Umbilical cord (tissue), 2 donors: ENCODE measurements around the gene ORAI1. TPM values are rescaled to one million over a fixed set of nuclear protein-coding genes. Genes with fewer than 3 reads are reported as not detected.
"Not testable (repeated sequence)": the region's sequence is repeated elsewhere in the genome, so short reads cannot be mapped to it uniquely, and the experiment has no call there.

Experiments used
- DNase-seq: peaks from one replicate; pipeline ENCODE4 v3.0.0-alpha.2; 2015; ENCODE audit warnings: low spot score
- total RNA-seq: library from RNA; depleted of rRNA; stranded (reverse); fragments of >200 nt; gene quantifications from one replicate; pipeline ENCODE4 v1.2.3, GENCODE V29; 2014; ENCODE audit warnings: low replicate concordance; ENCODE audit not compliant: insufficient read depth

Gene ORAI1
- total RNA-seq, 1 donor from 2014 or later = 1.7 TPM

GRCh38 chr12:121603581-121603980 lies 22.7 kb upstream of the ORAI1 start:
- DNase-seq = no peak

GRCh38 chr12:121608301-121608700 lies 18.0 kb upstream of the ORAI1 start:
- no peak for DNase-seq

DNA sequence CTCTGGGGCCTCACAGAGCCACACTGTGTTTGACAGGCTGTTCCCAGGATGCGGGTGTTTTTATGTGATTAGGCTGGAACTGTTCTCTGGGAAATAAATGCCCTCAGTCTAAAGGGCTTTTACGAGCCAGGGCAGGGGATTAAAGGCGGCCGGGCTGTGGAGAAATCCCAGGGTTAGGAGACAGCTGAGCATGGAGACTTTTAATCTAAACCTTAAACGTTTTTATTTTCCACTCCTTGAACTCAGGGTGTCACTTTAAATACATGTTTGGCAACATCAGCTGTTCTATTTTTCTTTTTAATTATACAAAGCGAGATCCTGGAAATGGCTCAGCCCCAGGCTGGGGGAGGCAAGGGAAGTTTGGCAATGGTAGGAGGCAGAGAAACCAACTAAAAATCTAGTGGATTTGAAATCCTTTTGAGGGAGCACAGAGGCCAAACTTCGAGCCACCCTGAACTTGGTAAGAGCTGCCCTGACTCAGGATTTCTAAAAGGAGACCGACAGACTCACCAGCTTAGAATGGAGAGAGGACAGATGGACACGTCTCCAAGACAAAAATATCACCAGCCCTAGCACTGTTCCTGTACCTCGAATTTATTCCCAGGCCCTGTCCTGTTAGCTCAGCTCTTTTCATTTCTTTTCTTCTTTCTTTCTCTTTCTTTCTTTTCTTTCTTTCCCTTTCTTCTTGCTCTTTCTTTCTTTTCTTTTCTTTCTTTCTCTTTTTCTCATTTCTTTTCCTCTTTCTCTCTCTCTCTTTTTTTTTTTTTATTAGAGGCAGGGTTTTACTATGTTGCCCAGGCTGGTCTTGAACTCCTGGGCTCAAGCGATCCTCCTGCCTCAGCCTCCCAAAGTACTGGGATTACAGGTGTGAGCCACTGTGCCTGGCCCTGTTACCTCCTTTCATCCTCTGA lies 15.8 kb upstream of the ORAI1 start:
- peak; percentile 90 for DNase-seq

DNA sequence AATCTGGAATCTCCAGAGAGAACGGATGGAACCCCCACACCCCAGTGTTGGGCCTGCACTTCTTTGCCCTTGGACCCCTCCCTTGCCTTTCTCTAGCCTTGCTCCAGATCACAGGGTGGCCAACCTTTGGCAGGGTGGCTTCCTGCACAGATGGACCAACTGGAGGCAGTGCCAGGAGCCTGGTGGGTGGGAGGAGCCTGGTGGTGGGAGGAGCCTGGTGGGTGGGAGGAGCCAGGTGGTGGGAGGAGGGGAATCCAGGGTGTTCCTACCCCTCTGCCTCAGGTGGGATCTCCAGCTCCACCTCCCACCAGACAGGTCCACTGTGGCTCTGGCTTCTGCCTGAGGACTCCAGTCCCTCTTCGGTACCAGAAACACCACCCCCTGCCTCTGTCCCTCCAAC lies 15.0 kb upstream of the ORAI1 start:
- DNase-seq = no peak

DNA sequence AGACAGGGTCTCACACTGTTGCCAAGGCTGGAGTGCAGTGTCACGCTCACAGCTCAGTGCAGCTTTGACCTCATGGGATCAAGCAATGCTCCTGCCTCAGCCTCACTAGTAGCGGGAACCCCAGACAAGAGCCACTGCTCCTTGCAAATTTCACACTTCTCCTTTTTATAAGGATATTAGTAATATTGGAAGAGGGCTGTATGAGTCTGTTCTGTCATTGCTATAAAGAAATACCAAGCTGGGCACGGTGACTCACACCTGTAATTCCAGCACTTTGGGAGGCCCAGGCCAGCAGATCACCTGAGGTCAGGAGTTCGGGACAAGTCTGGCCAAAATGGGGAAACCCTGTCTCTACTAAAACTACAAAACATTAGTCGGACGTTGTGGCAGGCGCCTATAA lies 12.9 kb upstream of the ORAI1 start:
- no peak for DNase-seq

DNA sequence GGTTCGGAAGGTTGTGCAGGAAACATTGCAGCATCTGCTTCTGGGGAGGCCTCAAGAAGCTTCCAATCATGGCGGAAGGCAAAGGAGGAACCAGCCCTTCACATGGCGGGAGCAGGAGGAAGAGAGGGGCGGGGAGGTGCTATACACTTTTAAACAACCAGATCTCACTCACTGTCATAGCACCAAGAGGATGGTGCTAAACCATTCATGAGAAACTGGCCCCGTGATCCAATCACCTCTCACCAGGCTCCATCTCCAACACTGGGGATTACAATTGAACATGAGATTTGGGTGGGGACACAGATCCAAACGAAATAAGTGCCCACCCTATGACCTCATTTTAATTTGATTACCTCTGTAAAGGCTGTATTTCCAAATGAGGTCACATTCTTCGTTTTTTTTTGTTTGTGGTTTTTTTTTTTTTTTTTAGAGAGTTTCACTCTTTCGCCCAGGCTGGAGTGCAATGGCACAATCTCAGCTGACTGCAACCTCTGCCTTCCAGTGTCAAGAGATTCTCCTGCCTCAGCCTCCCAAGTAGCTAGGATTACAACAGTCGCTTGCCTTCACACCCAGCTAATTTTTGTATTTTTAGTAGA lies 11.4 kb upstream of the ORAI1 start:
- no peak for DNase-seq

DNA sequence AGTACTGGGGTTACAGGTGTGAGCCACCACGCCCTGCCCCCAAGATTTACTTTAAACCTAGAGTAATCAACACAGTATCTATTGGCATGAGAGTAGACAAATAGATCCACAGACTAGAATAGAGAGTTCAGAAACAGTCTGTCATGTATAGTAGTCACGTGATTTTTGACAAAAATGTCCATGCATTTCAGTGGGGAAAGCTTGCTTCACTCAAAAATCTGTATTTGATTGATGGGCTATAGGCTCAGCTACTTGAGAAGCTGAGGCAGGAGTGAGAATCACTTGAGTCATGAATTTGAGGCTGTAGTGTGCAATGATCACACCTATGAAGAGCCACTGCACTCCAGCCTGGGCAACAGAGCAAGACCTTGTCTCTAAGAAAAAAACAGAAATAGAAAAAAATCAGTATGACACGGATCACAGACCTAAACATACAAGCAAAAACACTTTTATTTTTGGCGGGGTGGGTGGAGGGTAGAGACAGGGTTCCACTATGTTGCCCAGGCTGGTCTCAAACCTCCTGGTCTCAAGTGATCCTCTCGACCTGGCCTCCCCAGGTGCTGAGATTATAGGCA lies 7.6 kb upstream of the ORAI1 start:
- no peak for DNase-seq

DNA sequence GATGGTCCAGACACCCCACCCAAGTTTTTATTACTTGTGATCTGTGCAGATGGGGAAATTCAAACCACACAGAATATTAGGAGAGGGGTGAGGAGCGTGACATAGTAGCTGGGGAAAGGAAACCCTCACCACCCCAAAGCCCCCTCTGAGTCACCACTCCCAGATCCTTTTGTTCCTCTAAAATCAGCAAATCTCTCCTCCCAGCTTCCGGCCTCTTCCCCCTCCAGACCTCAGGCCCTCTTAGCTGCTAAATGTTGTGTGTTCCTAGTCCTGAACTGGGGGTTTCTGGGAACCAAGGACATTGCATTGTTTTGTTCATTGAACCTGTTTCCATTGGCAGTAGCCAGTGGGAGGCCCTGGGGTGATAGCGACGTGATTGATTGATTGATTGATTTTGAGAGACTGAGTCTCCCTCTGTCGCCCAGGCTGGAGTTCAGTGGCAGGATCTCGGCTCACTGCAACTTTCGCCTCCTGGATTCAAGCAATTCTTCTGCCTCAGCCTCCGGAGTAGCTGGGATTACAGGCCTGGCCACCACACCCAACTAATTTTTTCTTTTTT lies 5.9 kb upstream of the ORAI1 start:
- DNase-seq = no peak

GRCh38 chr12:121626853-121627640 lies 717 bp downstream of the ORAI1 start:
- DNase-seq = peak; percentile 78

- peak; percentile 77 for DNase-seq
Observed at GRCh38 chr12:121628037-121628436, 1.7 kb downstream of the ORAI1 start.

- no peak for DNase-seq
Observed at GRCh38 chr12:121628536-121628935, 2.2 kb downstream of the ORAI1 start.

DNA sequence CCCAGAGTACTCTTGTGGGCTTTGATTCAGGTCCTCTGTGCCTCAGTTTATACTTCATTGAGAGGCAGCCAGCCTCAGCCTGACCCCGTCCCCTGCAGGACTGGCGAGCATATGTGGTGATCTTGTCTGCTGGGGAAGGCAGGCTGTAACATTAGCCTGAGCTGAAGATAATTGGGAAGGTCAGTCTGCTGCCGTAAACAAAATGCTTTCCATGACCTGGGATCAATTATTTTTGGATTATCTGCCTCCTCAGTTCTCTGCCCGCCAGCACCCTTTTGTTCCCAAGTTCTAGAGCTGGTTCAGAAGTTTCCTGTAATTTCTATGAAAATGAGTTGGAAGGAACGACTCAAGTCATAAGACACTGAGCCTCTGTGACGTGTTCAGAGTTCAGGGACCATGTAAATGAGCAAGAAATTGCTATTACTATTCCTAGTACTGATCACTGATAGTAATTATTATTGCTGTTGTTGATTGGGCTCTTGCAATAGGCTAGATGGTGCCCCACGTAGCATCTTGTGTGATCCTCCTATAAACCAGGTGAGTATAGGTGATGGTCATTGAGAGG lies 4.5 kb downstream of the ORAI1 start:
- no peak for DNase-seq

DNA sequence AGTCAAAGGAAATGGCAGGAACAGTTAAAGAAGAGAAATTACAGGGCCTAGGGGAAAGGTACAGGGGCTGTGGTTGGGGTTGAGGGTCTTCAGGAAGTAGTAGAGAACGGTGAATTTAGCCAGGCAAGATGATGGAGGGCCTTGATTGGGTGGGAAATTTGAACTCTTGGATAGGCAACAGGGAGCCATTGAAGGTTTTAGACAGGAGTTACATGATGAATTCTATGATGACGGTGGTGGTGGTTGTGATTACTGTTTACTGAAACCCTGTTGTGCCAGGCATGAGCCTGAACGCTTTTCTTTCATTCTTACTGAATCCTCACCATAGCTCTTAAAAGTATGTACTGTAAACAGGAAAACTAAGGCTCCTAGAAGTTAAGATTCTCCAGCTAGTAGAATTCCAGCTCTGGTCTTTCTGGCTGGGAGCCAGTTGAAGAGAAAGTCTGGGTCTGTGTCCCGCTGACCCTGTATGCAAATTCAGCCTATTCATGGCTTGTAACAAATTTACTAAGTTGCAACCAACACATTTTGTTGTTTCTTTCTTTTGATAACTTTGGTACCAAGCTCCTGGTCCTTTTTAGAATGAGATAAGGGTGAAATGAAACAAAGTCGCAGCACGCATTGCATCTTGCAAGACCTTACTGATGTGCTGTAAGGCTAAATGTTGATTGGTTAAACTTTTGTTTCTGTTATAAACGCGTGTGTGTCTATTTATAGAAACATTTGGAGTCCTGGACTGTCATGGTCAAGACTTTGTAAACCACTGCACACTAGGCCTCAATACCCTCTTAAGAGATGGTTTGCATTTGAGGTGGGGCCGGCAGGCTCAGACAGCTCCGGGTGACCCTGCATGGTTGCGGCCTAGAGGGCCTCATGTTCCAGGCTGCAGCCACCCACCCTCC lies 6.0 kb downstream of the ORAI1 start:
- no peak for DNase-seq

DNA sequence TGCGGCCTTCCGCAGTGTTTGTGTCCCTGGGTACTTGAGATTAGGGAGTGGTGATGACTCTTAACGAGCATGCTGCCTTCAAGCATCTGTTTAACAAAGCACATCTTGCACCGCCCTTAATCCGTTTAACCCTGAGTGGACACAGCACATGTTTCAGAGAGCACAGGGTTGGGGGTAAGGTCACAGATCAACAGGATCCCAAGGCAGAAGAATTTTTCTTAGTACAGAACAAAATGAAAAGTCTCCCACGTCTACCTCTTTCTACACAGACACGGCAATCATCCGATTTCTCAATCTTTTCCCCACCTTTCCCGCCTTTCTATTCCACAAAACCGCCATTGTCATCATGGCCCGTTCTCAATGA lies 7.5 kb downstream of the ORAI1 start:
- not testable (repeated sequence) for DNase-seq

DNA sequence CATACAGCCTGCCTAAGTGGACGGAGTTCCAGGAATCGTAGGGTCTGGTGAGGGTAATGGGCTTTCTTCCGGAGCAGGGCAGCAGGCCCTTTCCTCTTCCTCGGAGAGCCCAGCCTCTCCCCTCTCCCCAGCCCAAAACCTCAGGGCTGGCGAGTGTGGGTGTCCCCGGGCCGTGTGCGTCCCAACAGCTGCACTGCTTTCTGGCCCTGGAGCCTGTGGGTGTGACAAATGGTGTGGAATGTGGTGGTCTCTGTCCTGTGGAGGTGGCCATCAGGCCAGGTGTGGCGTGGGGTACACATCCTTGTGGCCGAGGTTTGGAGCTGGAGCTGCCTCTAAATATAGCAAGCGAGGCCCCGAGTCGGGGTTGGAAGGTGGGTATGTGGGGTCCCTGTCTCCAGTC lies 8.5 kb downstream of the ORAI1 start:
- no peak for DNase-seq

DNA sequence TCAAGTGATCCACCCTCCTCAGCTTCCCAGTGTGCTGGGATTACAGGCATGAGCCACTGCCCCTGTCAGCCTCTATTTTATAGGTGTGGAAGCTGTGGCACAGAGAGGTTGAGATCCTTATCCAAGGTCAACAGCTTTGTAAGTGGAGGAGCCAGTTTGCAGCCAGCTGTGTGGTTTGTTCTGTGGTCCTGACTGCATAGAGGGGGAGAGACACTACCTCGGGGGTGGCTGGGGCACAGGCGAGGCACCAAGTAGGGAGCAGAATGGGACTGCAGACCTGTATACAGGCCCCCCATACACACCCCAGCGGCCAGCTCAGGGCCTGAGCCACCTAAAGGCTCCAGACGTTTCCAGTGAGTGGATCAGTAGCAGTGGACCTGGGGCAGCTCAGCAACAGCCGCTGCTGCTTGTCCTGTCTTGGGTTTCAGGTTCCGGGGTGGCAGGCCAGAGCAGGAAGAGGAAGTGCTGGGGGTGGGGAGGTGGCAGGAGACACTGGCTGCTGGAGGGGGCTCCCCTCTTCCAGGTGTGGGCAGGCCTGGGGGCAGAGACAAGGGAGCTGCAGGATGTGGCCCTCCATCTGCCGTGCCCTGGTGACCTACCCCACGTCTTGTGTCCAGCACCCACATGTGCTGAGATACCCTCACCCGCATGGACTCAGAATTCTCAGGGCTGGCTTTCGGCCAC lies 11.0 kb downstream of the ORAI1 start:
- DNase-seq = no peak

GRCh38 chr12:121638298-121639202 lies 12.2 kb downstream of the ORAI1 start:
- no peak for DNase-seq

DNA sequence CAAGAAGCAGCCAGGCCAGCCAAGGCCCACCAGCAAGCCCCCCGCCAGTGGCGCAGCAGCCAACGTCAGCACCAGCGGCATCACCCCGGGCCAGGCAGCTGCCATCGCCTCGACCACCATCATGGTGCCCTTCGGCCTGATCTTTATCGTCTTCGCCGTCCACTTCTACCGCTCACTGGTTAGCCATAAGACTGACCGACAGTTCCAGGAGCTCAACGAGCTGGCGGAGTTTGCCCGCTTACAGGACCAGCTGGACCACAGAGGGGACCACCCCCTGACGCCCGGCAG lies 15.0 kb downstream of the ORAI1 start:
- DNase-seq = no peak

- DNase-seq = no peak
Observed at GRCh38 chr12:121648458-121649028, 22.2 kb downstream of the ORAI1 start.
